H1 (cell line): ENCODE measurements around the gene USP17L5. TPM values are rescaled to one million over a fixed set of nuclear protein-coding genes. Genes with fewer than 3 reads are reported as not detected.

Source experiments
- BRCA1 ChIP-seq: IDR thresholded peaks from 2 replicates; pipeline ENCODE4 v1.6.1; 2012; ENCODE audit warnings: low read depth, low read length, improper control_type of control experiment
- CBX5 ChIP-seq: fragments of 300-800, 300-1000 bp; sonication (generic); IDR thresholded peaks from 2 replicates; pipeline ENCODE4 v1.7.1; 2016; ENCODE audit warnings: antibody characterized with exemption, low read length, low read depth
- CBX8 ChIP-seq: fragments of 300-800, 300-1000 bp; sonication (generic); IDR thresholded peaks from 2 replicates; pipeline ENCODE4 v1.7.1; 2016; ENCODE audit warnings: low read depth, low read length, borderline replicate concordance
- EGR1 ChIP-seq: IDR thresholded peaks from 2 replicates; pipeline ENCODE4 v1.6.1; 2011; ENCODE audit warnings: low read depth, low read length, borderline replicate concordance
- PHF8 ChIP-seq: fragments of 200-600 bp; sonication (generic); conservative IDR thresholded peaks from 2 replicates; pipeline ENCODE4 v1.7.1; 2012; ENCODE audit warnings: low read depth, mild to moderate bottlenecking, inconsistent platforms, low read length, moderate library complexity
- POLR2AphosphoS5 ChIP-seq: IDR thresholded peaks from 2 replicates; pipeline ENCODE4 v1.6.1; 2011; ENCODE audit warnings: low read depth, low read length
- POU5F1 ChIP-seq: IDR thresholded peaks from 2 replicates; pipeline ENCODE4 v1.6.1; 2011; ENCODE audit warnings: low read depth, mild to moderate bottlenecking, low read length, moderate library complexity
- TBP ChIP-seq: IDR thresholded peaks from 2 replicates; pipeline ENCODE4 v1.6.1; 2011; ENCODE audit warnings: low read depth, low read length, improper control_type of control experiment
- polyA plus RNA-seq, 7 experiments: library from polyadenylated mRNA; depleted of rRNA in 3 of 7; stranded (reverse) in 5 of 7; unstranded in 2 of 7; fragments of >200 nt in 5 of 7; fragments of 200-250 nt in 2 of 7; gene quantifications; 1 replicate in 5 of 7; 2 replicates in 1 of 7; 4 replicates in 1 of 7; pipeline versions ENCODE4 v1.2.1 to v1.2.3, GENCODE V29; 2011 to 2013; ENCODE audit warnings: missing spikeins in 2 of 7, mixed read lengths in 2 of 7
- total RNA-seq: library from RNA; stranded (reverse); fragmentation: NEBNext Ultra II Directional; extraction: Animal tissue kit (Norgen Biotek cat#: 25700); gene quantifications from 2 replicates; pipeline ENCODE4 v1.2.1, GENCODE V29; 2021
- TF ChIP-seq, protein P1 (sequence below): fragments of 300-600 bp; sonication (generic); IDR thresholded peaks from 2 replicates; pipeline ENCODE4 v1.7.1; 2012; ENCODE audit warnings: low read length, moderate library complexity, mild to moderate bottlenecking, inconsistent platforms; ENCODE audit not compliant: insufficient replicate concordance

USP17L5 gene
- total and polyA plus RNA-seq, 2 of the 8 experiments (the other 6 are each of a cell fraction or from before 2014, with no cell fraction given), result not detected

DNA sequence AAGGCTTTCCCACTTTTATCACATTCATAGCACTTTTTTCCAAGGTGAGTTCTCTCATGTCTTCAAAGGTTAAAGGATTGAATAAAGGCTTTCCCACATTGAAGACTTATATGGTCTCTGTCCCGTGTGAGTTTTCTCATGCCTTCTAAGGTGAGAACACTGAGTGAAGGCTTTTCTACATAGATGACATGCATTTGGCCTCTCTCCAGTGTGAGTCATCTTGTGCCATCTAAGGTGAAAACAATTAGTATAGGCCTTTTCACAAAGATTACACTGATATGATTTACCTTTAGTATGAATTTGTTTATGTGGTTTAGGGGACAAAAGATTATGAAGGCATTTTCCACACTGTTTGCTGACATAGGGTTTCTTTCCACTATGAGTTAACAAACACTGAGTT is 44.9 kb downstream of the USP17L5 start (continued):
- TF ChIP-seq, protein P1, sequence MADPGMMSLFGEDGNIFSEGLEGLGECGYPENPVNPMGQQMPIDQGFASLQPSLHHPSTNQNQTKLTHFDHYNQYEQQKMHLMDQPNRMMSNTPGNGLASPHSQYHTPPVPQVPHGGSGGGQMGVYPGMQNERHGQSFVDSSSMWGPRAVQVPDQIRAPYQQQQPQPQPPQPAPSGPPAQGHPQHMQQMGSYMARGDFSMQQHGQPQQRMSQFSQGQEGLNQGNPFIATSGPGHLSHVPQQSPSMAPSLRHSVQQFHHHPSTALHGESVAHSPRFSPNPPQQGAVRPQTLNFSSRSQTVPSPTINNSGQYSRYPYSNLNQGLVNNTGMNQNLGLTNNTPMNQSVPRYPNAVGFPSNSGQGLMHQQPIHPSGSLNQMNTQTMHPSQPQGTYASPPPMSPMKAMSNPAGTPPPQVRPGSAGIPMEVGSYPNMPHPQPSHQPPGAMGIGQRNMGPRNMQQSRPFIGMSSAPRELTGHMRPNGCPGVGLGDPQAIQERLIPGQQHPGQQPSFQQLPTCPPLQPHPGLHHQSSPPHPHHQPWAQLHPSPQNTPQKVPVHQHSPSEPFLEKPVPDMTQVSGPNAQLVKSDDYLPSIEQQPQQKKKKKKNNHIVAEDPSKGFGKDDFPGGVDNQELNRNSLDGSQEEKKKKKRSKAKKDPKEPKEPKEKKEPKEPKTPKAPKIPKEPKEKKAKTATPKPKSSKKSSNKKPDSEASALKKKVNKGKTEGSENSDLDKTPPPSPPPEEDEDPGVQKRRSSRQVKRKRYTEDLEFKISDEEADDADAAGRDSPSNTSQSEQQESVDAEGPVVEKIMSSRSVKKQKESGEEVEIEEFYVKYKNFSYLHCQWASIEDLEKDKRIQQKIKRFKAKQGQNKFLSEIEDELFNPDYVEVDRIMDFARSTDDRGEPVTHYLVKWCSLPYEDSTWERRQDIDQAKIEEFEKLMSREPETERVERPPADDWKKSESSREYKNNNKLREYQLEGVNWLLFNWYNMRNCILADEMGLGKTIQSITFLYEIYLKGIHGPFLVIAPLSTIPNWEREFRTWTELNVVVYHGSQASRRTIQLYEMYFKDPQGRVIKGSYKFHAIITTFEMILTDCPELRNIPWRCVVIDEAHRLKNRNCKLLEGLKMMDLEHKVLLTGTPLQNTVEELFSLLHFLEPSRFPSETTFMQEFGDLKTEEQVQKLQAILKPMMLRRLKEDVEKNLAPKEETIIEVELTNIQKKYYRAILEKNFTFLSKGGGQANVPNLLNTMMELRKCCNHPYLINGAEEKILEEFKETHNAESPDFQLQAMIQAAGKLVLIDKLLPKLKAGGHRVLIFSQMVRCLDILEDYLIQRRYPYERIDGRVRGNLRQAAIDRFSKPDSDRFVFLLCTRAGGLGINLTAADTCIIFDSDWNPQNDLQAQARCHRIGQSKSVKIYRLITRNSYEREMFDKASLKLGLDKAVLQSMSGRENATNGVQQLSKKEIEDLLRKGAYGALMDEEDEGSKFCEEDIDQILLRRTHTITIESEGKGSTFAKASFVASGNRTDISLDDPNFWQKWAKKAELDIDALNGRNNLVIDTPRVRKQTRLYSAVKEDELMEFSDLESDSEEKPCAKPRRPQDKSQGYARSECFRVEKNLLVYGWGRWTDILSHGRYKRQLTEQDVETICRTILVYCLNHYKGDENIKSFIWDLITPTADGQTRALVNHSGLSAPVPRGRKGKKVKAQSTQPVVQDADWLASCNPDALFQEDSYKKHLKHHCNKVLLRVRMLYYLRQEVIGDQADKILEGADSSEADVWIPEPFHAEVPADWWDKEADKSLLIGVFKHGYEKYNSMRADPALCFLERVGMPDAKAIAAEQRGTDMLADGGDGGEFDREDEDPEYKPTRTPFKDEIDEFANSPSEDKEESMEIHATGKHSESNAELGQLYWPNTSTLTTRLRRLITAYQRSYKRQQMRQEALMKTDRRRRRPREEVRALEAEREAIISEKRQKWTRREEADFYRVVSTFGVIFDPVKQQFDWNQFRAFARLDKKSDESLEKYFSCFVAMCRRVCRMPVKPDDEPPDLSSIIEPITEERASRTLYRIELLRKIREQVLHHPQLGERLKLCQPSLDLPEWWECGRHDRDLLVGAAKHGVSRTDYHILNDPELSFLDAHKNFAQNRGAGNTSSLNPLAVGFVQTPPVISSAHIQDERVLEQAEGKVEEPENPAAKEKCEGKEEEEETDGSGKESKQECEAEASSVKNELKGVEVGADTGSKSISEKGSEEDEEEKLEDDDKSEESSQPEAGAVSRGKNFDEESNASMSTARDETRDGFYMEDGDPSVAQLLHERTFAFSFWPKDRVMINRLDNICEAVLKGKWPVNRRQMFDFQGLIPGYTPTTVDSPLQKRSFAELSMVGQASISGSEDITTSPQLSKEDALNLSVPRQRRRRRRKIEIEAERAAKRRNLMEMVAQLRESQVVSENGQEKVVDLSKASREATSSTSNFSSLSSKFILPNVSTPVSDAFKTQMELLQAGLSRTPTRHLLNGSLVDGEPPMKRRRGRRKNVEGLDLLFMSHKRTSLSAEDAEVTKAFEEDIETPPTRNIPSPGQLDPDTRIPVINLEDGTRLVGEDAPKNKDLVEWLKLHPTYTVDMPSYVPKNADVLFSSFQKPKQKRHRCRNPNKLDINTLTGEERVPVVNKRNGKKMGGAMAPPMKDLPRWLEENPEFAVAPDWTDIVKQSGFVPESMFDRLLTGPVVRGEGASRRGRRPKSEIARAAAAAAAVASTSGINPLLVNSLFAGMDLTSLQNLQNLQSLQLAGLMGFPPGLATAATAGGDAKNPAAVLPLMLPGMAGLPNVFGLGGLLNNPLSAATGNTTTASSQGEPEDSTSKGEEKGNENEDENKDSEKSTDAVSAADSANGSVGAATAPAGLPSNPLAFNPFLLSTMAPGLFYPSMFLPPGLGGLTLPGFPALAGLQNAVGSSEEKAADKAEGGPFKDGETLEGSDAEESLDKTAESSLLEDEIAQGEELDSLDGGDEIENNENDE, result no peak
- TF ChIP-seq BRCA1, result no peak
- TF ChIP-seq PHF8, result no peak
- no peak for TF ChIP-seq CBX5
- no peak for TF ChIP-seq POU5F1
- TF ChIP-seq TBP, result no peak
- TF ChIP-seq EGR1, result no peak
- no peak for TF ChIP-seq POLR2AphosphoS5
- TF ChIP-seq CBX8, result no peak
